Right lobe of liver (tissue), 6 donors: Measurements from ENCODE around the gene SH3PXD2A. TPM values are rescaled to one million over a fixed set of nuclear protein-coding genes. Genes with fewer than 3 reads are reported as not detected.

Source experiments
- ATAC-seq, 4 donors: fragments of 200-7000 bp; cut with Tn5 transposase; one replicate each; pipeline ENCODE4 v1.9.1; 2020; ENCODE audit warnings: mild to moderate bottlenecking in 4 of 4, moderate library complexity in 4 of 4
- DNase-seq, 3 donors: peaks; one replicate each; pipeline ENCODE4 v3.0.0-alpha.2; 2020
- H3K27ac ChIP-seq, 3 donors: fragments of 200-600 bp; one replicate each; pipeline ENCODE4 v1.8.0; 2022
- H3K27me3 ChIP-seq, 2 donors: fragments of 200-600 bp; one replicate each; pipeline ENCODE4 v1.8.0; 2022
- H3K36me3 ChIP-seq, 4 donors: fragments of 200-600 bp; sonication (generic) in 1 of 4; one replicate each; pipeline versions ENCODE4 v1.5.1 to v1.8.0; 2017 to 2022; ENCODE audit warnings: control low read depth in 1 of 4
- H3K4me1 ChIP-seq, 4 donors: fragments of 200-600 bp; sonication (generic) in 1 of 4; one replicate each; pipeline versions ENCODE4 v1.5.1 to v1.8.0; 2017 to 2022; ENCODE audit warnings: control low read depth in 1 of 4
- H3K4me3 ChIP-seq, 3 donors: fragments of 200-600 bp; one replicate each; pipeline ENCODE4 v1.8.0; 2022
- H3K9me3 ChIP-seq, 4 donors: fragments of 200-600 bp; sonication (generic) in 1 of 4; one replicate each; pipeline versions ENCODE4 v1.5.1 to v1.8.0; 2017 to 2022; ENCODE audit warnings: control low read depth in 1 of 4
- CTCF ChIP-seq, 4 donors: fragments of 200-600 bp in 3 of 4; fragments of 450-650 bp in 1 of 4; IDR thresholded peaks; one replicate each; pipeline versions ENCODE4 v1.5.1 to v1.8.0; 2016 to 2022; ENCODE audit warnings: antibody characterized with exemption in 4 of 4, mild to moderate bottlenecking in 2 of 4
- POLR2A ChIP-seq: fragments of 450-650 bp; IDR thresholded peaks from one replicate; pipeline ENCODE4 v1.6.1; 2017; ENCODE audit warnings: antibody characterized with exemption, mild to moderate bottlenecking
- WGBS: methylation state at CpG from one replicate; pipeline ENCODE4 v1.1.6; 2018; ENCODE audit warnings: low coverage, low lambda C conversion rate; ENCODE audit not compliant: insufficient coverage; ENCODE audit errors: missing lambda C conversion rate; 5-methylcytosine and 5-hydroxymethylcytosine counted together
- intact Hi-C, 2 donors: fragments of 100-400 bp; cut with DNase I; formaldehyde crosslinking; loops; one replicate each; pipeline versions ENCODE4 v1.11.2 to v1.14.1; 2022
- total RNA-seq, 6 experiments: library from RNA; depleted of rRNA in 2 of 6; stranded (reverse); fragments of >200 nt in 2 of 6; fragmentation: NEBNext Ultra II Directional in 3 of 6; extraction: Animal tissue kit (Norgen Biotek cat#: 25700) in 3 of 6; gene quantifications; one replicate each; pipeline versions ENCODE4 v1.1.0 to v1.2.4, GENCODE V29; 2016 to 2023
- donor health status: DM: no; HTN: yes; CAD: no.
- donor health status: DM: no; HTN: no; CAD: no.
- donor health status: DM: no; HTN: no; CAD: no.
- donor health status: DM: no; HTN: yes; CAD: no.
- donor health status: DM: no; HTN: yes; CAD: no.

The SH3PXD2A gene
- total RNA-seq, 6 experiments from 2014 or later: 3.0 to 38.3 (median 10.0) TPM

DNA sequence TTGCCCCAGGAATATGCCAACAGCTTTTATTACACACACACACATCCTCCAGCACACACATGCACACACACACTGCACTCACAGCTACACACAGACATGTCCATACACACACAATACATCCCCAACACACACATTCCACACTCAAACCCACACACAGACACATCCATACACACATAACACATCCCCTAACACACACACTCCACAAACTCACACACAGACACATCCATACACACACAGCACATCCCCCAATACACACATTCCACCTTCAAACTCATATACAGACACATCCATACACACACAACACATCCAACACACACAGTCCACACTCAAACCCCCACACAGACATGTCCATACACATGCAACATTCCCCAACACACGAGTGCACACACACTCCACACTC lies 19.1 kb downstream of the SH3PXD2A start:
- Histone ChIP-seq H3K9me3 (no peaks in the 10 kb centered on the region), H3K27ac (no peak overlapping the region), H3K27me3 (no peaks in the 10 kb centered on the region), H3K4me1 (peaks cover 0 to 26% (median 12%) of the 10 kb centered on the region in 4 donors), H3K4me3 (no peak overlapping the region), H3K36me3 (no peaks in the 10 kb centered on the region)
- TF ChIP-seq POLR2A: no peak
- TF ChIP-seq CTCF (IDR thresholded peaks at IDR 0.05): no peak
- no peak for ATAC-seq
- no peak for DNase-seq
- WGBS: 54% methylated on average over 1 of the region's 1 CpG
- intact Hi-C loops: no loop called here

DNA sequence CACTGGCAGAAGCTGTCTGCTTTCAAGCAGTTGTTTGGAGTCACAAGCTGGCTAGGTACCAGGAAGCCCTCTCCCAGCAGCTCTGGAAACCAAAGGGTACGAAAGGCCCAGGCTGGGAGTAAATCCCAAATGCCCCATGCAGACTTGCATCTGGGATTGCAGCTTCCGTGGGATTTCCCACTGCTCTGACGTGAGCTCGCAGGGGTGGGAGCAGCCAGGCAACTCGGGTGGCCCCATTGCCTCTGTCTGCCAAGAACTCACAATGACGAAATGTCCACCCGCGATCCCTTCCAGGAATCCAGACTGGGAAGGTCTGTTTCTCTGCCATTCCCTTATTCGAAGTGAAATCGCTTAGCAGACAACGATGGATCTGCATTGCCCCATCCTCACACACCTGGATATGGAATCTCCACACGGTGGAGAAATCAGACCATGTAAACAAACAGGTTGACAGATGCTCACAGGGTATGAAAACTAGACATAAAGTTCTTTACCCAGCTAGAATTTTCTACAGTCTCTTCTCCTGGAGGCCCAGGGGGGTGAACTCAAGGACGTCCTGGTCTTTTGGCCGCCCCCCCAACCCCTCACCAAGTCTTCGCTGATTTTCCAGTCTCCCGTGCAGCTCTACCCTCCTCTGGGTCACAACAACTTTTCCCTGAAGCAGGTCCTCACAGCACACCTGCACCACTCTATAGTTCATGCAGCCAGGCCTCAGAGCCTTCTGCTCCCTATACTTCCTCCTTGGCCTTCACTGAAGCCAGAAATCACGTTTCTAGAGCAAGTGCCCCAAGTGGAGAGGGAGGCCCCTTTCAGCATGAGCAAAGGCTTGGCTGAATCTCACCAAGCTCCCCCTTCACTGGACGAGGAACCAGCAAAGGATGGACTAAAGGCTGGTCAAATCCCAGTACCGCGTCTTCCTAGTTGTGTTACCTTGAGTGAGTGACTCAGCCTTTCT lies 20.0 kb downstream of the SH3PXD2A start:
- no peak overlapping the region for H3K4me3 ChIP-seq
- WGBS: 35% methylated on average over 16 of the region's 20 CpGs
- DNase-seq: peak; percentile 61 to 83 (median 66)

DNA sequence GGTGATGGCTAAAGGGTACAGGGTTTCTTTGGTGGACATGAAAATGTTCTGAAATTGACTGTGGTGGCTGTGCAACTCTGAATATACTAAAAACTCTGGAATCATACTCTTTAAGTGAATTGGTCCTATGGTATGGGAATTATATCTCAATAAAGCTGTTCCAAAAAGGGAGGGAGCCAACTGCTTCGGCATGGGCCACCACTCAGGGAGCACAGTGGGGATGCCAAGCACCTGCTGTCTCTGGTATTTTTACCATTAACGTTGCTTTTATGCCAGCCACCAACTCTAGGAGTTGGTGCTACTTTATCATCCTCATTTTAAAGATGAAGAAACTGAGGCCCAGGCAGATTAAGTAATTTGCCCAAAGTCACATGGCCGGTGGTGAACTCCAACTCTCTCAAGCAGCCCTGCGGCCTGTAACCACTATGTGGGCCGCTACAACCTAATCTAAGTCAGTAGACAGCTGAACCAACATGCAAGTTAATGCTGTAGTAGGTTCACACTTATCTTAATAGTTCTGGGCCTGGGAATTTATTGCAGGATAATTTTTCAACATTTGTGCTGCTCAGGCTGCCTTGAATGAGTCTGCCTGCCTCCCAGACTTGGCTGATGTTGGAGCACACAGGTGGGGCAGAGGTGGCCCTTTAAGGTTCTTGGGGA lies 20.8 kb downstream of the SH3PXD2A start:
- ATAC-seq: peak in 1 of 4 donors; percentile 9
- intact Hi-C loops: no loop called here
- WGBS: 66% methylated on average over 3 of the region's 5 CpGs
- Histone ChIP-seq H3K9me3 (no peaks in the 10 kb centered on the region), H3K27ac (peak overlapping the region in 2 of 3 donors; percentile 31 to 58), H3K4me3 (no peak overlapping the region), H3K27me3 (no peaks in the 10 kb centered on the region), H3K4me1 (peaks cover 0 to 26% (median 12%) of the 10 kb centered on the region in 4 donors), H3K36me3 (no peaks in the 10 kb centered on the region)
- TF ChIP-seq CTCF (IDR thresholded peaks at IDR 0.05): no peak
- no peak for TF ChIP-seq POLR2A
- DNase-seq: no peak

More for the DNA sequence above, 20.0 kb downstream of the SH3PXD2A start:
- Histone ChIP-seq H3K9me3 (no peaks in the 10 kb centered on the region), H3K27ac (peak overlapping the region in 1 of 3 donors; percentile 58), H3K27me3 (no peaks in the 10 kb centered on the region), H3K4me1 (peaks cover 0 to 26% (median 12%) of the 10 kb centered on the region in 4 donors), H3K36me3 (no peaks in the 10 kb centered on the region)
- peak; percentile 55 to 83 (median 76) for ATAC-seq
- TF ChIP-seq CTCF (IDR thresholded peaks at IDR 0.05) (no peak), POLR2A (no peak)
- intact Hi-C loops: no loop called here

DNA sequence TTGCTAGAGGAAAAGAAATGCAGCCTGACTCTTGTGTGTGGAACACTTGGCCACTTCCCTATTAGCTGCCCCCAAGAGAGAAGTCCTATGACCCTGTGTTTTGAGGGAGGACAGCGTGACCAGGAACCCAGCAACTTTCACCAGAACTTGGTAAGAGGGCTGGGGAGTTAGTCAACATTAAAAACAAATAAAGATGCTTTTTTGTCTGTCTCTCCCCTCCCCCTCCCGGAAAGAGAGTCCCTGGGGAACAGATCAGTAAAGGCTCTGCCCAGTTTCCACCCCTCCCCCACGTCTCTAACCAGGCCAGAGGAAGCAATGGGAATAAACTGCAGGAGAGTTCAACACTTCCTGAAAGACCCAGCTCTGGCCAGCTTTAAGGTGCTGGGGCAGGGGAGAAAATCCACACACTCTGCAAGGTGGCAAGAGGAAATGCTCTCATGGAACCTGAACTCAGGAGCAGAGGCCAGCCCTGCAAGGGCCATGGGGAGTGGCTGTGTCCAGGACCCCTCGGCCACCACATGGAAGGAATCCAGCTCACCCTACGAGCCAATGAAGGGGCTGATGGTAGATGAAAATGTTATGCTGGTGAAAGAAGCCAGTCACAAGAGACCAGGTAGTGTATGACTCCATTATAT lies 21.5 kb downstream of the SH3PXD2A start:
- intact Hi-C loops: no loop called here
- no peaks in the 10 kb centered on the region for H3K9me3 ChIP-seq
- peaks cover 0 to 26% (median 12%) of the 10 kb centered on the region in 4 donors for H3K4me1 ChIP-seq
- 29% methylated on average over 2 of the region's 5 CpGs for WGBS
- no peaks in the 10 kb centered on the region for H3K36me3 ChIP-seq
- H3K27ac ChIP-seq: peak overlapping the region in 2 of 3 donors; percentile 31 to 58
- TF ChIP-seq POLR2A (no peak), CTCF (IDR thresholded peaks at IDR 0.05) (no peak)
- H3K4me3 ChIP-seq: no peak overlapping the region
- peak; percentile 67 to 81 (median 74) for ATAC-seq
- DNase-seq: peak; percentile 60 to 71 (median 69)
- no peaks in the 10 kb centered on the region for H3K27me3 ChIP-seq
